Erythroblast (primary cell): Measurements from ENCODE around the gene GPATCH2L.

ENCODE experiments used
- GATA1 ChIP-seq: IDR thresholded peaks from 2 replicates; pipeline ENCODE4 v1.6.1; 2011; ENCODE audit warnings: low read depth, mild to moderate bottlenecking, control low read depth, low read length, moderate library complexity
- POLR2A ChIP-seq: IDR thresholded peaks from 2 replicates; pipeline ENCODE4 v1.6.1; 2011; ENCODE audit warnings: mild to moderate bottlenecking, low read length

- no peak for TF ChIP-seq POLR2A
- TF ChIP-seq GATA1, result no peak
These were observed 16.0 kb upstream of the GPATCH2L start for GRCh38 chr14:76135722-76136121.
